Immature natural killer cell (primary cell): ENCODE data around the gene RBMXL3. TPM values are rescaled to one million over a fixed set of nuclear protein-coding genes. Genes with fewer than 3 reads are reported as not detected.

Experiments
- DNase-seq, 3 donors: peaks; one replicate each; pipeline ENCODE4 v3.0.0; 2022; ENCODE audit warnings: mixed read lengths in 1 of 3
- H3K27ac Mint-ChIP-seq, 6 donors: one replicate each; pipeline ENCODE4 v1.8.0; 2020; ENCODE audit warnings: mixed read lengths in 6 of 6, mild to moderate bottlenecking in 5 of 6, inconsistent platforms in 4 of 6, moderate library complexity in 3 of 6
- H3K27me3 Mint-ChIP-seq, 3 donors: one replicate each; pipeline ENCODE4 v1.8.0; 2020 to 2021; ENCODE audit warnings: low read depth in 3 of 3, mild to moderate bottlenecking in 3 of 3, mixed read lengths in 3 of 3, moderate library complexity in 3 of 3, inconsistent platforms in 1 of 3
- H3K36me3 Mint-ChIP-seq, 3 donors: one replicate each; pipeline ENCODE4 v1.8.0; 2020; ENCODE audit warnings: mixed read lengths in 3 of 3, inconsistent platforms in 2 of 3, mild to moderate bottlenecking in 2 of 3
- H3K4me1 Mint-ChIP-seq, 2 donors: one replicate each; pipeline ENCODE4 v1.8.0; 2020; ENCODE audit warnings: inconsistent platforms in 2 of 2, mild to moderate bottlenecking in 2 of 2, mixed read lengths in 2 of 2, moderate library complexity in 1 of 2
- H3K4me3 Mint-ChIP-seq, 5 donors: one replicate each; pipeline ENCODE4 v1.8.0; 2020; ENCODE audit warnings: mild to moderate bottlenecking in 5 of 5, mixed read lengths in 5 of 5, inconsistent platforms in 3 of 5, moderate library complexity in 3 of 5
- H3K9me3 Mint-ChIP-seq, 6 donors: one replicate each; pipeline ENCODE4 v1.8.0; 2020; ENCODE audit warnings: mild to moderate bottlenecking in 6 of 6, mixed read lengths in 6 of 6, inconsistent platforms in 4 of 6, moderate library complexity in 3 of 6
- polyA plus RNA-seq, 3 donors: library from polyadenylated mRNA; unstranded; fragments of 300-500 nt; fragmentation: Illumina TruSeq; gene quantifications; one replicate each; pipeline ENCODE4 v1.2.3, GENCODE V29; 2021

The RBMXL3 gene
- not detected for polyA plus RNA-seq

DNA sequence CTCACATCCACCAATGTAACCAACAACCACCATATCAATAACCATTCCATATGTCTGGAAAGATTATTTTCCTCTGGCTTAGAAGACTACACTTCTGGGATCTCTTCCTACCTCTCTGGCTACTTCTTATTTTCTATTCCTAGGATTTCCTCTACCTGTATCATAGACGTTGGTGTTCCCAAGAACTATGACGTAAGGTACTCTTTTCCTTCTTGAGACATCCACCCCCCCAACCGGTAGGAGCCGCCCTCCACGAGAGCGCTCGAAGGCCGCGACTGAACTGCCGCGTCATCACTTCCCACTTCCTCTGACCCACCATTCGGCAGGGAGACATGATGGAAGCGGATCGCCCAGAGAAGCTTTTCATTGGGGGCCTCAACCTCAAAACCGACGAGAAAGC lies at the start of gene RBMXL3:
Gene RBMXL3 (plus strand): TSS at position 301 of the 400 bp plus-strand sequence. CDS start 32 bp downstream, at position 333.
- H3K27ac Mint-ChIP-seq, result no peak within 1 kb of the TSS
- DNase-seq, result no peak
- peaks cover 0 to 5% (median 4%) of the 10 kb centered on the region in 6 donors for H3K9me3 Mint-ChIP-seq
- no peak within 1 kb of the TSS for H3K4me3 Mint-ChIP-seq
- H3K4me1 Mint-ChIP-seq, result no peaks in the 10 kb centered on the region
- H3K36me3 Mint-ChIP-seq, result no peaks in the 10 kb centered on the region
- H3K27me3 Mint-ChIP-seq, result peaks cover 0 to 2% (median 0%) of the 10 kb centered on the region in 3 donors

DNA sequence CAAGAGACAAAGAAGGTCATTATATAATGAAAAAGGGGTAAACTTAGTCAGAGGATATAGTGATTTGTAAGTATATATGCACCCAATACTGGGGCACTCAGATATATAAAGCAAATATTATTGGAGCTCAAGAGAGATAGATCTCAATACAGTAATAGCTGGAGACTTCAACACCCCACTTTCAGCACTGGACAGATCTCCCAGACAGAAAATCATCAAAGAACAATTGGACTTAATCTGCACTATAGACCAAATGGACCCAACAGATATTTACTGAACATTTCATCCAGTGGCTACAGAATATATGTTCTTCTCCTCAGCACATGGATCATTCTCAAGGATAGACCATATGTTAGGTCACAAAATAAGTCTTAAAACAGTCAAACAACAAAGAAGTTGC lies 47.2 kb upstream of the RBMXL3 start:
- peaks cover 0 to 1% (median 0%) of the 10 kb centered on the region in 6 donors for H3K9me3 Mint-ChIP-seq
- no peak for DNase-seq
- H3K4me3 Mint-ChIP-seq, result no peak overlapping the region
- peaks cover 0 to 15% (median 5%) of the 10 kb centered on the region in 3 donors for H3K27me3 Mint-ChIP-seq
- H3K4me1 Mint-ChIP-seq, result no peaks in the 10 kb centered on the region
- H3K27ac Mint-ChIP-seq, result no peak overlapping the region
- H3K36me3 Mint-ChIP-seq, result no peaks in the 10 kb centered on the region

DNA sequence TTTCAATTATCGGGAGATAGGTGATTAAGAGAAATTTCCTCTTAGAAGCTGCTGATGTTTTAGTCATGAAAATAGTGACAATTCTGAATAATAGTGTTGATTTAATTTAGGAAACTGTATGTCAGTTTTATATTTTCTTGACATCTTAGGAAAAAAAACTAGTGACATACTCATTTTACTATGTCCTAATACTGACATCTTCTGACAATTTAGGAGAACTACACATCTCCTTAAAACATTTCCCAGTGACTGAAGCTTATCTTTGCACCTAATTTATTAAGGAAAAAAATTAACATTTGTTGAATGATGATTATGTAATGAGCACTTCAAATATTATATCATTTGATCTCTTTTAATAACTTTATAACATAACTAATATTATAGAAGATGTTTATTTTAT lies 42.0 kb upstream of the RBMXL3 start:
- peaks cover 0 to 2% (median 0%) of the 10 kb centered on the region in 6 donors for H3K9me3 Mint-ChIP-seq
- H3K4me1 Mint-ChIP-seq, result no peaks in the 10 kb centered on the region
- H3K36me3 Mint-ChIP-seq, result no peaks in the 10 kb centered on the region
- peaks cover 0 to 5% (median 0%) of the 10 kb centered on the region in 3 donors for H3K27me3 Mint-ChIP-seq
- DNase-seq, result no peak
- no peak overlapping the region for H3K27ac Mint-ChIP-seq
- H3K4me3 Mint-ChIP-seq, result no peak overlapping the region

DNA sequence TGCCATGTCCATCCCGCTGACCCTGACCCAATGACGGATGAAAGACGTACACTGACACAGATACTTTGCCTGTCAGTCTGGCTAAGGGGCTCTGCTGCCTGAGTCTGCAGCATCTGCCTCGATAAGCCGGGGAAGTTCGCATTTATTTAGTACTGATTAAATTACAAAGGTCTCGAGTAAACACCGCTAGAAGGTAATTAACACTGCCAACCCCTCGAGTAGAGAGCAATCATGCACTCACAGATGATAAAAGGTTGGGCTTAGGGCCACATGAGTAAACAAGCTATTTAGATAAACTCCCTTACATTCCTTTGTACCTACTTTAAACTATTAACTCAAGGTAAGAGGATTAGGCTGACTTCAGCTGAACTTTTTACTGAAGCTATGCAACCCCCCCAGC lies 16.0 kb upstream of the RBMXL3 start:
- Mint-ChIP-seq H3K27me3 (peaks cover 2 to 11% (median 2%) of the 10 kb centered on the region in 3 donors), H3K36me3 (no peaks in the 10 kb centered on the region), H3K4me3 (no peak overlapping the region), H3K9me3 (no peaks in the 10 kb centered on the region), H3K4me1 (no peaks in the 10 kb centered on the region), H3K27ac (no peak overlapping the region)
- DNase-seq, result no peak

DNA sequence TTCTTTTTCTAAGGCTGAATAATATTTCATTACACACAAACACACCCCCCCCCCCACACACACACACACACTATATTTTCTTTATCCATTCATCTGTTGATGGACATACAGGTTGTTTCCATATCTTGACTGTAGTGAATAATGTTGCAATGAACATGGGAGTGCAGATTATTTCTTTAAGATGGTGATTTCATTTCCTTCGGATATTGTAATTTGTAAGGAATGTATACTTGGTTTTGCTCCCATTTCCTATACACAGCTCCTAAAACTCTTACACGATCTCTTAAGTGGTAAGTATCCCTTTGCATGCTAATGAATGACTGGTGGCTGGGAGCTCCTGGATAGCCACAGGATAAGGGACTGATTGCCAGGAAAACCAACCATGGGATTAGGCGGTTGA lies 14.7 kb upstream of the RBMXL3 start:
- H3K27ac Mint-ChIP-seq, result no peak overlapping the region
- no peaks in the 10 kb centered on the region for H3K9me3 Mint-ChIP-seq
- no peaks in the 10 kb centered on the region for H3K36me3 Mint-ChIP-seq
- DNase-seq, result no peak
- no peak overlapping the region for H3K4me3 Mint-ChIP-seq
- no peaks in the 10 kb centered on the region for H3K4me1 Mint-ChIP-seq
- H3K27me3 Mint-ChIP-seq, result peaks cover 2 to 15% (median 4%) of the 10 kb centered on the region in 3 donors

DNA sequence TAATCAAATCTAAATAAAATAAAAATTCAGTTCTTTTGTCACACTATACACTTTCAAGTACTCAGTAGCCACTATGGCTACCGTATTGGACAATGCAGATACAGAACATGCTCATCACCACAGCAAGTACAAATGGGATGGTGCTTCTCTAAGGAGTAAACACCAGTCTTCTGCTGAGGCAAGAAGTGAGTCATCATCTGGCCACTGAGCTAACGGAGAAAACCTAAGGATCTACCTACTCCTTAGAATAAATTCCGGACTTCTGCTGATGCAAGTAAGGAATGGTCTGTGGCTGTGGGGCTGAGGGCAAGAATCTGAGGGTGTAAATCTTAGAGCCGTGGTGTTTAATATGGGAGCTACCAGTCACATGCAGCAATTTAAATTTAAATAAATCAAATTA lies 11.3 kb upstream of the RBMXL3 start:
- H3K36me3 Mint-ChIP-seq, result no peaks in the 10 kb centered on the region
- no peaks in the 10 kb centered on the region for H3K4me1 Mint-ChIP-seq
- no peak overlapping the region for H3K4me3 Mint-ChIP-seq

DNA sequence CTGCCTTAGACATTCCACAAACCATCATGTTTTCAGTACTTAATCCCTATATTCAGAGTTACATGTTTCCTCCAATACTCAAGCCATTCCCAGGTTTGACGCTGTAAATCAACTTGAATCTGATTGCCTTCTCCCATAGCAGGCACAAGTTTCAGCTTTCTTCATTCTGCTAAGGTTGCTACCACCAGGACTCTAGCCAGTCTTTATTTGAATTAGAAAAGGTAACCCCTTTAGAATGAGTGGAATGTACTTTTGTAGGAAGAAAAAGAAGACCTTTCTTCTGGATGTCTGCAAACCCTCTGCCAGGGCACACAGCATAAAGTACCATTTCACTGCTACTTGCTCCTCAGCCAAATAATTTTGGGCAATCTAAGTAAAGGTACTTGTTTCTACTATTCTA lies 10.7 kb upstream of the RBMXL3 start:
- no peaks in the 10 kb centered on the region for H3K4me1 Mint-ChIP-seq
- H3K4me3 Mint-ChIP-seq, result no peak overlapping the region
- no peak for DNase-seq
- peaks cover 0 to 3% (median 0%) of the 10 kb centered on the region in 6 donors for H3K9me3 Mint-ChIP-seq
- peaks cover under 1 to 7% (median 2%) of the 10 kb centered on the region in 3 donors for H3K27me3 Mint-ChIP-seq
- H3K27ac Mint-ChIP-seq, result no peak overlapping the region
- no peaks in the 10 kb centered on the region for H3K36me3 Mint-ChIP-seq

More for the DNA sequence above, 11.3 kb upstream of the RBMXL3 start:
- H3K27me3 Mint-ChIP-seq, result peaks cover 2 to 7% (median 2%) of the 10 kb centered on the region in 3 donors
- no peak for DNase-seq
- peaks cover 0 to 3% (median 0%) of the 10 kb centered on the region in 6 donors for H3K9me3 Mint-ChIP-seq
- no peak overlapping the region for H3K27ac Mint-ChIP-seq

DNA sequence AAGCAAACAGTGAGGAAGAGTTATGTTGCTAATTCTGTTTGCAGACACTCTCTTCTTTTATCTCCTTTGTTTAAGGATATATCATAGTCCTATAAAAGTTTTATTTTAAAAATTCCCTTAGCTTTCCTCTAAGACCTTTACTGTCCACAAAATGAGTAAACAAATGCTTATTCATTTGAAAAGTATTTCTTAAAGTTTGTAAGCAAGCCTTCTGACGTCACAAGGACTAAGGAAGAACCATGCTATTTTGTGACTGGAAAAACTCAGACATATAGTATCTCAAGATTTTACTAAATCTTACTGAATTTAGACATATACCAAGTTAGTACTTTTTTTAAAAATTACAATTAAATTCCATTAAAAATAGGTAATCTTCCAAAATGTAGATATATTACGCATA lies 5.2 kb upstream of the RBMXL3 start:
- Mint-ChIP-seq H3K4me3 (no peak overlapping the region), H3K27ac (no peak overlapping the region), H3K4me1 (no peaks in the 10 kb centered on the region), H3K9me3 (peaks cover 0 to 3% (median under 1%) of the 10 kb centered on the region in 6 donors), H3K27me3 (peaks cover 0 to 1% (median 0%) of the 10 kb centered on the region in 3 donors), H3K36me3 (no peaks in the 10 kb centered on the region)
- DNase-seq, result no peak

DNA sequence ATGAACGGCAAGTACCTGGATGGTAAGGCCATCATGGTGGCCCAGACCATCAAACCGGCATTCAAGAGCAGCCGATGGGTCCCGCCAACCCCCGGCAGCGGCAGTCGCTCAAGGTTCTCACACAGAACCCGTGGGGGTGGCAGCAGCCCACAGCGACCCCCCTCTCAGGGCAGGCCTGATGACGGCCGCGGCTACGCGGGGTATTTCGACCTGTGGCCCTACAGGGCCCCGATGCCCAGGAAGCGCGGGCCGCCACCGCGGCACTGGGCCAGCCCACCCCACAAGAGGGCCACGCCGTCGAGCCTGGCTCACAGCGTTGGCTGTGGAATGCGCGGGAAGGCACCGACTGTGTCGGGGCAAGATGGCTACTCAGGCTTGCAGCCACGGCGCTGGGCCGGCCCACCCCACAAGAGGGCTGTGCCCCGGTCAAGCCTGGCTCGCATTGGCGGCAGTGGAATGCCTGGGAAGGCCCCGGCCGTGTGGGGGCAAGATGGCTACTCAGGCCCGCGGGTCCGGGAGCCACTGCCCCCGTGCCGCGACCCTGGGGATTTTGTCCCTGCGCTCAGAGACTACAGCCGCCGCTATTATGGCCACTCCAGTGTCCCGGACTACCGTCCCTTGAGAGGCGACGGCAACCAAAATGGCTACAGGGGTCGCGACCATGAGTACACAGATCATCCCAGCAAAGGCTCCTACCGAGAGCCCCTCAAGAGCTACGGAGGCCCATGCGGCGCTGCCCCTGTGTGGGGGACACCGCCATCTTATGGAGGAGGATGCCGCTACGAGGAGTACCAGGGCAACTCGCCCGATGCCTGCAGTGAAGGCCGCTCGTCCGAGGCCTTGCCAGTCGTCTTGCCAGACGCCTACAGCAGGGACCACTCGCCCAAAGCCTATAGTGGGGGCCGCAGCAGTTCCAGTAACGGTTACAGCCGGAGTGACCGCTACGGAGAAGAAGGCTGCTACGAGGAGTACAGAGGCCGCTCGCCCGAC lies 731 bp downstream of the RBMXL3 start:
- Mint-ChIP-seq H3K27me3 (peaks cover 0 to 2% (median 2%) of the 10 kb centered on the region in 3 donors), H3K9me3 (peaks cover 0 to 5% (median 4%) of the 10 kb centered on the region in 6 donors), H3K27ac (no peak overlapping the region), H3K36me3 (no peaks in the 10 kb centered on the region), H3K4me3 (no peak overlapping the region), H3K4me1 (no peaks in the 10 kb centered on the region)
- DNase-seq, result no peak

DNA sequence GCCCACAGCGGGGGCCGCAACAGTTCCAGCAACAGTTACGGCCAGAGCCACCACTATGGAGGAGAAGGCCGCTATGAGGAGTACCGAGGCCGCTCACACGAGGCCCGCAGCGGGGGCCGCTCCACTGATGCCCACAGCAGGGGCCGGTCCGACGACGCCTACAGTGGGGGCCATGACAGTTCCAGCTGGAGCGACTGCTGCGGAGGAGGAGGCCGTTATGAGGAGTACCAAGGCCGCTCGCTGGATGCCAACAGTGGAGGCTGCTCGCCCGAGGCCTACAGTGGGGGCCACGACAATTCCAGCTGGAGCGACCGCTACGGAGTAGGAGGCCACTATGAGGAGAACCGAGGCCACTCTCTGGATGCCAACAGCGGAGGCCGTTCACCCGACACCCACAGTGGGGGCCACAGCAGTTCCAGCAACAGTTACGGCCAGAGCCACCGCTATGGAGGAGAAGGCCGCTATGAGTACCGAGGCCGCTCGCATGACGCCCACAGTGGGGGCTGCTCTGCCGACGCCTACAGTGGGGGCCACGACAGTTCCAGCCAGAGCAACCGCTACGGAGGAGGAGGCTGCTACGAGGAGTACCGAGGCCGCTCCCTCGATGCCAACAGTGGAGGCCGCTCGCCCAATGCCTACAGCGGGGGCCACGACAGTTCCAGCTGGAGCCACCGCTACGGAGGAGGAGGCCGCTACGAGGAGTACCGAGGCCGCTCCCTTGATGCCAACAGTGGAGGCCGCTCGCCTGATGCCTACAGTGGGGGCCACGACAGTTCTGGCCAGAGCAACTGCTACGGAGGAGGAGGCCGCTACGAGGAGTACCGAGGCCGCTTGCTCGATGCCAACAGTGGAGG lies 1.7 kb downstream of the RBMXL3 start:
- Mint-ChIP-seq H3K27ac (no peak overlapping the region), H3K27me3 (peaks cover 0 to 2% (median 2%) of the 10 kb centered on the region in 3 donors), H3K9me3 (peaks cover 0 to 5% (median 4%) of the 10 kb centered on the region in 6 donors), H3K36me3 (no peaks in the 10 kb centered on the region), H3K4me1 (no peaks in the 10 kb centered on the region), H3K4me3 (no peak overlapping the region)
- DNase-seq, result no peak

DNA sequence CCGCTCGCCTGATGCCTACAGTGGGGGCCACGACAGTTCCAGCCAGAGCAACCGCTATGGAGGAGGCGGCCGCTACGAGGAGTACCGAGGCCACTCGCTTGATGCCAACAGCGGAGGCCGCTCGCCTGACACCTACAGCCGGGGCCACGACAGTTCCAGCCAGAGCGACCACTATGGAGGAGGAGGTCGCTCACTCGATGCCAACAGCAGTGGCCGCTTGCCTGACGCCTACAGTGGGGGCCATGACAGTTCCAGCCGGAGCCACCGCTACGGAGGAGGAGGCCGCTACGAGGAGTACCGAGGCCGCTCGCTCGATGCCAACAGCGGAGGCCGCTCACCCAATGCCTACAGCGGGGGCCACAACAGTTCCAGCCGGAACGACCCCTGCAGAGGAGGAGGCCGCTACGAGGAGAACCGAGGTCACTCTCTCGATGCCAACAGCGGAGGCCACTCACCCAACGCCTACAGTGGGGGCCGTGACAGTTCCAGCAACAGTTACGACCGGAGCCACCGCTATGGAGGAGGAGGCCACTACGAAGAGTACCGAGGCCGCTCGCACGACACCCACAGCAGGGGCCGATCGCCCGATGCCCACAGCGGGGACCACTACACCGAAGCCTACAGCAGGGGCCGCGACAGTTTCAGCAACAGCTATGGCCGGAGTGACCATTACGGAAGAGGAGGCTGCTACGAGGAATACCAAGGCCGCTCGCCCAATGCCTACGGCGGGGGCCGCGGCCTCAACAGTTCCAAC lies 2.5 kb downstream of the RBMXL3 start:
- Mint-ChIP-seq H3K4me3 (no peak overlapping the region), H3K27ac (no peak overlapping the region), H3K9me3 (peaks cover 0 to 5% (median 4%) of the 10 kb centered on the region in 6 donors), H3K4me1 (no peaks in the 10 kb centered on the region), H3K36me3 (no peaks in the 10 kb centered on the region), H3K27me3 (peaks cover 0 to 2% (median 2%) of the 10 kb centered on the region in 3 donors)
- no peak for DNase-seq

DNA sequence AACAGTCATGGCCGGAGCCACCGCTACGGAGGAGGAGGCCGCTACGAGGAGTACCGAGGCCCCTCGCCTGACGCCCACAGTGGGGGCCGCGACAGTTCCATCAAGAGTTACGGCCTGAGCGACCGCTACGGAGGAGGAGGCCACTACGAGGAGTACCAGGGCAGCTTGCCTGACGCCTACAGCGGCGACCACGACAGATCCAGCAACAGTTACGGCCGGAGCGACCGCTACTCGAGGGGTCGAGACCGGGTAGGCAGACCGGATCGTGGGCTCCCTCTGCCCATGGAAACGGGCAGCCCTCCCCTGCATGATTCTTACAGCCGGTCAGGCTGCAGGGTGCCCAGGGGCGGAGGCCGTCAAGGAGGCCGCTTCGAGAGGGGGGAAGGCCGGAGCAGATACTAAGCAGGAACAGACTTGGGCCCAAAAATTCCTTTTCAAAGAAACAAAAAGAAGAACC lies 3.1 kb downstream of the RBMXL3 start:
- no peak for DNase-seq
- H3K27me3 Mint-ChIP-seq, result peaks cover 0 to 2% (median 2%) of the 10 kb centered on the region in 3 donors
- no peak overlapping the region for H3K27ac Mint-ChIP-seq
- H3K9me3 Mint-ChIP-seq, result peaks cover 0 to 5% (median 4%) of the 10 kb centered on the region in 6 donors
- H3K36me3 Mint-ChIP-seq, result no peaks in the 10 kb centered on the region
- H3K4me1 Mint-ChIP-seq, result no peaks in the 10 kb centered on the region
- no peak overlapping the region for H3K4me3 Mint-ChIP-seq

DNA sequence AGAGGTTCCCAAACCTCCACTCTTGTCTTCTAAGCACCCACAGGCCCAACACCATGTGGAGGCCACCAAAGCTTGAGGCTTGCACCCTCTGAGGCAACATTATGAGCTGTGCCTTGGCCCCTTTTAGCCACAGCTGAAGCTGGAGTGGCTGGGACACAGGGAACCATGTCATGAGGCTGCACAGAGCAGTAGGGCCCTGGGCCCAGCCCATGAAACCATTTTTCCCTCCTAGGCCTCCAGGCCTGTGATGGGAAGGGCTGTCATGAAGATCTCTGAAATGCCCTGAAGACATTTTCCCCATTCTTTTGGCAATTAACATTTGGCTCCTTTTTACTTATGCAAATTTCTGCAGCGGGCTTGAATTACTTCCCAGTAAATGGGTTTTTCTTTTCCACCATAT lies 14.8 kb downstream of the RBMXL3 start:
- Mint-ChIP-seq H3K27ac (no peak overlapping the region), H3K4me3 (no peak overlapping the region), H3K9me3 (peaks cover 0 to 4% (median 0%) of the 10 kb centered on the region in 6 donors), H3K27me3 (peaks cover 0 to 3% (median 3%) of the 10 kb centered on the region in 3 donors), H3K36me3 (no peaks in the 10 kb centered on the region), H3K4me1 (no peaks in the 10 kb centered on the region)
- no peak for DNase-seq
